Nephron (organoid): Measurements from ENCODE around the gene SEMA4B.

Experiments used
- H3K27ac Mint-ChIP-seq, 3 experiments: 2 replicates each; pipeline ENCODE4 v1.8.0; 2020; ENCODE audit warnings: mixed read lengths in 3 of 3, mild to moderate bottlenecking in 2 of 3, moderate library complexity in 1 of 3
- H3K27me3 Mint-ChIP-seq: 2 replicates; pipeline ENCODE4 v1.8.0; 2021; ENCODE audit warnings: low read depth, mild to moderate bottlenecking, moderate library complexity, mixed read lengths
- H3K36me3 Mint-ChIP-seq: 2 replicates; pipeline ENCODE4 v1.8.0; 2020; ENCODE audit warnings: low read depth, mixed read lengths
- H3K4me1 Mint-ChIP-seq: 2 replicates; pipeline ENCODE4 v1.8.0; 2020; ENCODE audit warnings: mixed read lengths
- H3K4me3 Mint-ChIP-seq, 3 experiments: 2 replicates each; pipeline ENCODE4 v1.8.0; 2020; ENCODE audit warnings: mild to moderate bottlenecking in 3 of 3, mixed read lengths in 3 of 3, moderate library complexity in 2 of 3
- H3K9me3 Mint-ChIP-seq: 2 replicates; pipeline ENCODE4 v1.8.0; 2020; ENCODE audit warnings: mixed read lengths
- TF ChIP-seq, protein P1 (sequence below), 3 experiments: fragments of 200-600 bp; sonication (generic); IDR thresholded peaks; one replicate each; pipeline ENCODE4 v1.5.0; 2021; ENCODE audit warnings: antibody characterized with exemption in 3 of 3; ENCODE audit not compliant: unreplicated experiment in 3 of 3

SEMA4B gene

DNA sequence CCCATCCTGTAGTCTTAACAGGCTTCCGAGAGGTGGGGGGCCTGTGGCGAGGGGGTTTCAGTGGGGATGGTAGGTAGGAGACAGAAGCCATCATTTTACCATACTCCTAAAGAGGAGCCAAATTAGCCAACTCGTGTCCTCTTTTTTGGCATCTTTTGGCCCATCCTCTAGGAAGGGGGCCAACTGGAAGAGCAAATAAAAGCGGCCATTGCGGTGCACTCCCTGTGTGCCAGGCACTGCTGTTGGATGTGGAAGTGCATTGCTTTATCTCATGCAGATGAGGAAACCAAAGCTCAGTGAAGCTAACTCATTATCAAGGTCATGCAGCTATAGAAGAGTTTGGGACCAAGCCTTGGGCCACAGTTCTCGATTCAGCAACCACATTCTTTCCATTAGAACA, 6.1 kb downstream of the SEMA4B start:
- H3K4me3 Mint-ChIP-seq = no peak overlapping the region
- H3K27ac Mint-ChIP-seq = no peak overlapping the region
- H3K36me3 Mint-ChIP-seq = peaks cover 15% of the 10 kb centered on the region
- TF ChIP-seq, protein P1, sequence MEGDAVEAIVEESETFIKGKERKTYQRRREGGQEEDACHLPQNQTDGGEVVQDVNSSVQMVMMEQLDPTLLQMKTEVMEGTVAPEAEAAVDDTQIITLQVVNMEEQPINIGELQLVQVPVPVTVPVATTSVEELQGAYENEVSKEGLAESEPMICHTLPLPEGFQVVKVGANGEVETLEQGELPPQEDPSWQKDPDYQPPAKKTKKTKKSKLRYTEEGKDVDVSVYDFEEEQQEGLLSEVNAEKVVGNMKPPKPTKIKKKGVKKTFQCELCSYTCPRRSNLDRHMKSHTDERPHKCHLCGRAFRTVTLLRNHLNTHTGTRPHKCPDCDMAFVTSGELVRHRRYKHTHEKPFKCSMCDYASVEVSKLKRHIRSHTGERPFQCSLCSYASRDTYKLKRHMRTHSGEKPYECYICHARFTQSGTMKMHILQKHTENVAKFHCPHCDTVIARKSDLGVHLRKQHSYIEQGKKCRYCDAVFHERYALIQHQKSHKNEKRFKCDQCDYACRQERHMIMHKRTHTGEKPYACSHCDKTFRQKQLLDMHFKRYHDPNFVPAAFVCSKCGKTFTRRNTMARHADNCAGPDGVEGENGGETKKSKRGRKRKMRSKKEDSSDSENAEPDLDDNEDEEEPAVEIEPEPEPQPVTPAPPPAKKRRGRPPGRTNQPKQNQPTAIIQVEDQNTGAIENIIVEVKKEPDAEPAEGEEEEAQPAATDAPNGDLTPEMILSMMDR (IDR thresholded peaks at IDR 0.05; ENCODE audit: unreplicated experiment in 3 of 3) = no peak
- no peaks in the 10 kb centered on the region for H3K27me3 Mint-ChIP-seq
- H3K9me3 Mint-ChIP-seq = no peaks in the 10 kb centered on the region
- peaks cover 12% of the 10 kb centered on the region for H3K4me1 Mint-ChIP-seq

DNA sequence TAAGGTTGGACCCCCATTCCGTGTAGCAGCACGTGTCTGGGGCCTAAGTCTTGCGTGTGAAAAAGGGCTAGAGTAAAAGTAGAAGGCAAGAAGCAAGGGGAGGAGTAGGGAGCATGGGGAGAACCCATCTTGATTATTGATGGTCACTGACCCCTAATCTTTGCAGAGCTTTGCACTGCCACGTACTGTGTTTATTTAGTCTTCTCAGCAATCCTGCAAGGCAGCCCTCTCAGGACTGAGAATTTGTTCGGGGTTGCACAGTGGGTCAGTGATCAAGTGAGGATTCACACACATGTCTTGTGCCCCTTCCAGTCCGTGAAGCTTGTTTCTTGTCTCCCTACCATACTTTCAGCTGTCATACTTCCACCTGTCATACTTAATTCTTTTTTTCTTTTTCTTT, 7.2 kb downstream of the SEMA4B start:
- Mint-ChIP-seq H3K27ac (no peak overlapping the region), H3K4me3 (no peak overlapping the region), H3K36me3 (peaks cover 15% of the 10 kb centered on the region), H3K4me1 (peaks cover 6% of the 10 kb centered on the region), H3K9me3 (no peaks in the 10 kb centered on the region), H3K27me3 (no peaks in the 10 kb centered on the region)
- TF ChIP-seq, protein P1 (IDR thresholded peaks at IDR 0.05; ENCODE audit: unreplicated experiment in 3 of 3) = no peak

DNA sequence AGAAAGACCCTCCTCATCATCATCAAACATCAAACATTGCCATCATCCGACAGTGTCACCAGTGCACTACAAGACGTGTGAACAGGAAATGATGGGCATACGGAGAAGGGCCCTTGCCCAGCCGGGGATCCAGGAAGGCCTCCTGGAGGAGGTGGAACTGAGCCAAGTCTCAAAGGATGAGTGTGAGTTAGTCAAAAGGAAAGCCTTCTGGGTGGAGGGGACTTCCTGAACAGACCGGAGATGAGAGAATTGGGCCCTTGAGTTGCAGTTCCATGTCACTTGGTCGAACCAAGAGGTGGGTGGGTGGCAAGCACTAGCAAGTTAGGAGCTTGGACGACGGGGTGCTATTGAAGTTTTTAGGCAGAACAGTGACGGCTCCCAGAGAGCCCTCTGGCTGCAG, 8.5 kb downstream of the SEMA4B start:
- TF ChIP-seq, protein P1 (IDR thresholded peaks at IDR 0.05; ENCODE audit: unreplicated experiment in 3 of 3) = no peak
- Mint-ChIP-seq H3K4me1 (peaks cover 10% of the 10 kb centered on the region), H3K9me3 (no peaks in the 10 kb centered on the region), H3K4me3 (no peak overlapping the region), H3K36me3 (peaks cover 19% of the 10 kb centered on the region), H3K27me3 (no peaks in the 10 kb centered on the region), H3K27ac (no peak overlapping the region)

DNA sequence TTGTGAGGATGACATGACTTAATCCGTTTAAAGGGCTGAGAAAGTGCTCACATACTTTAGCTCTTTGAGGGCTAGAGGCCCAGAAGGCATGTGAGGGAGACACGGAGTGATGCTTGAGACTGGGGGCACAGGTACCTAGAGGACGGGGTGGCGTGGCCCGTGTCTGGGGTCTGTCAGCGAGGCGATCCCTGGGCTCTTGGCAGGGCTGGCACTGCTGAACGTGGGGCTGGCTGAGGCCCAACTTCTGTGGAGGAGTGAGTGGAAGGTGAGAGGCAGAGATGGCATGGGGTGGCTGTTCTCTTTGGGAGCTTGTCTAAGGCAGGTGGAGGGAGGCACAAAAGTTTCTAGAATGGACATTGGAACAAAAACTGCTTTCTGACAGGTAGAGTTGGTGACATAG, 9.5 kb downstream of the SEMA4B start:
- Mint-ChIP-seq H3K27ac (peak overlapping the region in 1 of 3 experiments; percentile 43), H3K9me3 (no peaks in the 10 kb centered on the region), H3K27me3 (no peaks in the 10 kb centered on the region), H3K4me3 (no peak overlapping the region), H3K4me1 (peaks cover 10% of the 10 kb centered on the region), H3K36me3 (peaks cover 22% of the 10 kb centered on the region)
- TF ChIP-seq, protein P1 (IDR thresholded peaks at IDR 0.05; ENCODE audit: unreplicated experiment in 3 of 3) = no peak

DNA sequence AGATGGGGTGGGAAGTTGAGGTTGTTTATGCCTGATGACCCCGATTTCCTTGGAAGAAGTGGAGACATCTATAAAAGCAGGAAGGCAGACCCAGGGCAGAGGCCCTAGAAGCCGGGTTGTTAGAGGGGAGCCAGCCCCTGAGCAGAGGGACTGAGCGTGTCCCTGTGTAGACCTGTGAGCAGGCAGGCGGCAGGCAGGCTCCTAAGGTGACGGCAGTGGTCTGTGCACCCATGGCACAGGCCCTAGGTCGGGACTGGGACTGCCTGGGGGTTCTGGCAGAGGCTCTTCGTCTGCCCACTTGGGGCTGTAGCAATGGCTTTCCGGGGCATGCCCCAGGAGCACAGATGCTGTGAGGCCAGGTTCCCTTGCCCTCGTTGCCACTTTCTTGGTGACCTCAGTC, 9.9 kb downstream of the SEMA4B start:
- Mint-ChIP-seq H3K36me3 (peaks cover 22% of the 10 kb centered on the region), H3K27me3 (no peaks in the 10 kb centered on the region), H3K4me3 (no peak overlapping the region), H3K9me3 (no peaks in the 10 kb centered on the region), H3K27ac (peak overlapping the region in 1 of 3 experiments; percentile 43), H3K4me1 (peaks cover 10% of the 10 kb centered on the region)
- TF ChIP-seq, protein P1 (IDR thresholded peaks at IDR 0.05; ENCODE audit: unreplicated experiment in 3 of 3) = no peak

DNA sequence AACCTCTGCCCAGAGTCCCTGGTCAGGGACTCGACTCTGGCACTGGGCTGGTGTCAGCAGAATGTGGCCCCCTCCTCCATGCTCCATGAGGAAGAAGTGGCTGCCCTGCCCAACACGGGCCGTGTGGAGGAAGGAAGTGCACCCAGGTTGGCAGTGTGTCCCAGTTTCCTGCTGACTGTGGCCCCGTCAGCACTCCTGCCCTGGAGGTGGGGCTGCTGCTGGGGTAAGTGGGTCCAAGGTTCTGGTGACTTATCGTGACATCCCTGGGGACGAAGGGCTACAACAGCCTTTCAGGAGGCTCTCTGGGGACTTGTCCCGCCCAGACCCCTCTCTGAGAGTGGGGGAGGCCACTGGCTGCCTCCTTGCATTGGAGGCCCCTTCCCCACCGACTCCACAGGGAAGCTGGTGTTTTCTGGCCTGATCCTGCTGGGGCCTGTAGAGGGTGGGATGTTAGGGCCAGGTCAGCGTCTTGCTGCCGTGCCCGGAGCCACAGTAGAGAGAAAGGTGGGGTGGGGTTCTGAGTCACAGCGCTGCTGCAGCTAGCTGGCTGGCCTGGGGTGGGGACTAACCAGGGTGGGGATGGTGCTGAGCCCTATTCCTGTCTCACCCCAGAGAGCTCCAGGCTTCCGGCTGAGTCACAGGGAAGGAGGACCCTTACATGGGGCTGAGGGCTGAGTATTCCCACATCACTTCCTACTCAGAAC, 10.5 kb downstream of the SEMA4B start:
- H3K4me3 Mint-ChIP-seq = no peak overlapping the region
- peaks cover 10% of the 10 kb centered on the region for H3K4me1 Mint-ChIP-seq
- H3K9me3 Mint-ChIP-seq = no peaks in the 10 kb centered on the region
- TF ChIP-seq, protein P1 (IDR thresholded peaks at IDR 0.05; ENCODE audit: unreplicated experiment in 3 of 3) = no peak
- H3K27ac Mint-ChIP-seq = no peak overlapping the region
- peaks cover 22% of the 10 kb centered on the region for H3K36me3 Mint-ChIP-seq
- no peaks in the 10 kb centered on the region for H3K27me3 Mint-ChIP-seq
